Iris pigment epithelial cell (primary cell): ENCODE data around the gene ATP11A.
"Not testable (repeated sequence)": the region's sequence is repeated elsewhere in the genome, so short reads cannot be mapped to it uniquely, and the experiment has no call there.

Experiments used
- DNase-seq: peaks from one replicate; pipeline ENCODE4 v3.0.0-alpha.2; 2011; ENCODE audit warnings: low read depth

ATP11A gene

GRCh38 chr13:112865478-112865877 is 175.6 kb downstream of the ATP11A start:
- not testable (repeated sequence) for DNase-seq

GRCh38 chr13:112867301-112867711 is 177.5 kb downstream of the ATP11A start:
- no peak for DNase-seq

GRCh38 chr13:112868308-112868707 is 178.5 kb downstream of the ATP11A start:
- DNase-seq = no peak

DNA sequence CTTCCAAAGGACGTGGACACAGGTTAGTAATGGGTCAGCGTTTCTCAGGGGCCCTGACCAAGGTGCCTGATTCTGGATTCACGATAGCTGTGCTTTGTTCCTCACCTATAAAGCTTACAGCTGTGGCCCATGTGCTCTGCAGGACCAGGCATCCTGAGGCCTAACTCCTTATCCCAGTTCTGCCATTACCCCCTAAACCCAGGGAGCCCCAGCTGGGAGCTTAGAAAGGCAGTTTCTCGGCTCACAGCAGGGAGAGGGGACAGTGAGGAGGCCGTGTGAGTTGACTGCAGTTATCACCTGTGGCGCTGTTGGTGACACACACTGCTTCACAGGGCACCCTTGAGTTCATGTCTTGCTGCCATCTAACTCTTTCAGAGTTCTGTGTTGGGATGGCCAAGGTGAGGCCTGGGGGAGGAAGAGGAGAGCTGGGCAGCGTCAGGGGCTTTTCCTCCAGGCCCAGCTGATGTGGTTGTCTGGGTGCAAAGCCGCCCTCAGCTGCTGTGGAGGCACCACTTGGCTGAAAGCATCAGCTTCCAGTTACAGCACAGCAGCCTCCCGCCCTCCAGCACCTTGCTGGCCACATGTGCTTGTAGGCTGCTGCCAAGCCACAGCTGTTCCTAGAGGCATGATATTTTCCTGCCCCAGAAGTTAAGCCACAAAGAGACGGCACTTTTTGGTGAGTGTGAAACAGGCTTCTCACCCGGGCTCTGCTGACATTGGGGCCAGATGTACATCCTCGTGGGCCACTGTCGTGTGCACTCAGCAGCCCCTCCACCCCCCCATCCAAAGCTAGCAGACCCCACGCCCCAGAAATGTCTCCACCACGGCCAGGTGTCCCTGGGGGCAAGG is 179.6 kb downstream of the ATP11A start:
- no peak for DNase-seq

DNA sequence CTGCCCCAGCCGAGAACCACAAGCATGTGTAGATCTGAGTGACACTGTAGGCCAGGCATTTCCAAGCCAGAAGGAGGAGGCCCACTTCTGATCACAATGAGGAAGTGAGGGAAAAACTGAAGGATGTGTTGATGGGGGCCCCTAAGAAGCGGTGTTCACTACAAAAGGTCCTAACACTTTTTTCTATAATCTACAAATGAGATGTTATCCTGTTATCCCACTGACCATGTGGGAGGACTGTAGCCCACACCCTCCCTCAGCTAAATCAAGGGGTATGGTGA is 180.2 kb downstream of the ATP11A start:
- DNase-seq = no peak

DNA sequence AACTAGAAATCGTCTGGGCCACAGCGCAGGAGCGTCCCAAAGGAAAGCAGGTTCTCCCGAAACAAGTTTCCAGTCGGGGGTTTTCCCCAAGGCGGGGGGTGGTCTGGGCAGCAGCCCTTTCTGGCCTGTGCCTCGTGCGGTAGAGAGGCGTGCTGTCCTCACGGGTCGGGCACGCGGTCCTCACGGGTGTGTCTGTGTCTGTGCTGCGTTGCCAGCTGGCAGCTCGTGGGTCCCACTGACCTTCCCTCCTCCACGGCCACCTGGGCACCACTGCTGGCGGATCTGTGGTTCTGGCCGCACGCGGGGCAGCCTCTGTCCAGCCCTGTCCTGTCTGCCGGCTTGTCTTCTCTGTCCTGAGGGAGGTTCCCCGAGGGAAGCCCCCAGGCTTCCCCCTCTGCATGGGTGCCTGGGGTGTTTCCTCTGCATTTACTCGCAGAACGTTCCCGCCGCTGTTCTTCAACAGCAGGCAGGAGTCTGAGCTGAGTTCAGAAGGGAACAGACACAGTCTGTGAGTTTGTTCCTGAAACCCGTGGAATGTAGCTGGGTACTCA is 181.0 kb downstream of the ATP11A start:
- no peak for DNase-seq

DNA sequence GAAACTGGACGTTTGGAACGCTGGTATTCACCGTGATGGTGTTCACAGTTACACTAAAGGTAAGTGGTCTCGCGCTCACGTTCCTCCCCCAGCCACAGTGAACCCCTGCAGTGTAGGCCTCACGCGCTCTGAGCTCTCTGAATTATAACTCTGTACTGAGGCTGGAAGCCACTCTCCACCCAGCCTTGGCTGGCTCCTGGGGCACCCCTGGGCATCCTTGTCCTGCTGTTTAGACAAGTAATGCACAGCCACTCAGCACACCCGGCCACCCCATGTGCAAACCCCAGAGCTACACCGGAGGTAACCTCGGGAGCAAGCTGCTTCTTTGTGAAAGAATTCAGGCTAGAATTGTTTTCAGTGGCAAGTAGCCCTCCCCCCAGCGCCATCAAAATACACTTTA is 181.9 kb downstream of the ATP11A start:
- no peak for DNase-seq

- DNase-seq = not testable (repeated sequence)
These were observed 183.1 kb downstream of the ATP11A start for GRCh38 chr13:112872657-112873631.

GRCh38 chr13:112873851-112874750 is 184.3 kb downstream of the ATP11A start:
- DNase-seq = peak; percentile 52

DNA sequence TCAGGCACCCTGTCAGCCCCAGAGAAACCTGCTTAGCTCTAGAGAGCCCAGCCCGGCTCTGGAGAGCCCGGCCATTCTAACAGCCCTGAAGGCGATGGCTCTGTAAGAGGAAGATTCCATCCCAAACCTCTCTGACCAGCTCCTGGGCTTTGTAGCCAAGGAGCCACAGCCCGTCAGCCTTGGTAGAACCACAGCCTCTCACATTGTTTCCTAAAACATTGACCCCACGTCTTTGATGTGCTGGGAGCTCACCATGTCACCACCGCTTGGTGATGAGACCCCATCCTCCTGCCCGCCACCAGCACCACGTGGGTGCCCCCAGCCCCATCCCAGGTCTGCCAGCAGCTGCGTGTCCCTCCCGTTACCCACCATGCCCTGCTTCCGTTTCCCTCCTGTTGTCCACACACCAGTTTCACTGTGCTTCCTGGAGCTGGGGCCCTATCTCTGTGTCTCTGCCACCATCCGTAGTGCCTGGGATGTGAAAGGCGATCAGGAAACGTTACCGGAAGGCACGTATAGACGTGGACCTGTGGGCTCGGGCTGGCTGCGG is 185.0 kb downstream of the ATP11A start:
- no peak for DNase-seq

DNA sequence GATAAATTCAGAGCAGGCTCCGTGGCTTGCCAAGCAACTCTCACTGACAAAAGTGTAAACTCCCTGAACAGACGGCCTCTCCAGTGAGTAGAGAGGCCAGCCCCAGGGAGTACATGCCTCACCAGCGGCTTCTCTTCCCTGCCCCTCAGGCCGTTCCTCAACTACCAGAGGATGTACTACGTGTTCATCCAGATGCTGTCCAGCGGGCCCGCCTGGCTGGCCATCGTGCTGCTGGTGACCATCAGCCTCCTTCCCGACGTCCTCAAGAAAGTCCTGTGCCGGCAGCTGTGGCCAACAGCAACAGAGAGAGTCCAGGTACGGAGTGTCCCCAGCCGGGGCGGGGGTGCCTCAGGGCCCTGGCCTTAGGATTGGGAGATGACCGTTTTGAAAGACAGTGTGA is 185.8 kb downstream of the ATP11A start:
- no peak for DNase-seq

- DNase-seq = no peak
These were observed 186.6 kb downstream of the ATP11A start for GRCh38 chr13:112876305-112877000.

GRCh38 chr13:112877066-112877465 is 187.2 kb downstream of the ATP11A start:
- no peak for DNase-seq

GRCh38 chr13:112877539-112877938 is 187.7 kb downstream of the ATP11A start:
- DNase-seq = no peak

DNA sequence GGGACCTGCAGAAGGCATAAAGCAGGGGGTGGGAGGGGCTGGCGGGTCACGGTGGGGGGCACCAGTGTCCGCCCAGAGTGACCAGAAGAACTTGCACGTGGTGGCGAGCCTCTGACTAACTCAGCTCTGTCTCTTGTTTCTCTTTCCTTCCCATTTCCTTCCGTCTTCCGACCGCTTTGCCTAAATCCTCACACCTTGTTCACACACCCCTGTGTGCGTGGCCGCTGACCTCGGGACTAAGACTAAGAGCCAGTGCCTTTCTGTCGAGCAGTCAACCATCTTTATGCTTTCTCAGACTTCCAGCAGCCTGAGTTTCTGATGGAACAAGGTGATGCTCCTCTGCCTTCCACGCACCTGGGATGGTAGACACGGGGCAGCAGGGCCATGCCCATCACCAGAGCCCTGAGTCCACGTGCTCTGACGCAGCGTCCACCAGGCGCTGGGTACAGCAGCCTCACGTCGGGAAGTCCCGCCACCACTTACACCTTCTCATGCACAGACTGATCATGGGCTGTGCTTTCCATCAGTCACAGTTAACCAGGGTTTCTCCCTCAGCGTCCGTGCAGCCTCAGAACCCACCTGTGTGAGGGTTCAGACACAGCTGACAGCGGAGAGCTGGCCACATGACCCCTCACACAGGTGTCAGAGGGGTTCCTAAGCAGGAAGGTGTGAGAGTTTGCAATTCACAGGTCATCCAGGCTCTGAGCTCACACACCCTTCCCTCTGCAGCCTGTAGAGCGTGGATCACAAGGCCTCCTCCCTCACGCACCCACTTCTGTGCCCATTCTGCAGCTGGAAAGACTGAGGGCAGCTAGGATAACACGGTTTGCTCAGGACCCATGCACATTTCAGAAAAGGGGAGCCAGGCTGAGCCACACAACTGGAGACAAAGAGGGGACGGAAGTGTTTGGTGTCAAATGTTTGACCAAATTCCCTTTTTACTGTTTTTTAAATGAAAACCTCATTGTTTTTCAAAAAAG is 188.4 kb downstream of the ATP11A start:
- DNase-seq = no peak

GRCh38 chr13:112879283-112879833 is 189.5 kb downstream of the ATP11A start:
- no peak for DNase-seq

DNA sequence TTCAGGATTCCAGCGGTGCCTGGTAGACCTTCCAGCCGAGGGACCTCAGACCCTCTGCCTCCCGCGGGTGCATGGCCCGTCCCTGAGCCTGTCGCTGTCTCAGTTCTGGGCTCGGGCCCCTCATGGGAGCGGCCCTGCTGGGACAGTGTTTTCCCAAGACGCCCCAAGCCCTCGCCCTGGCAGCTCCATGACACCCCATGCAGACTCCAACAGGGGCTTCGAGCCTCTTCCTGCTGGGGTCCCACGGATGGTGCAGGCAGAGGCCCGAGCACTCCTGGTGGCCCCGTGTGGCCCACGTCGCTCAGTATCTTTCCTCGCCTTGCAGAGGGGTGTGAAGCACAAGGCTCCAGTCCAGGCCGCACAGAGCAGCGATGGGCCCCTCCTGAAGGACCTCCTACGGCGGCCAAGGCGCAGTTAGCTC is 190.4 kb downstream of the ATP11A start:
- DNase-seq = no peak

- no peak for DNase-seq
These were observed 191.2 kb downstream of the ATP11A start for GRCh38 chr13:112880976-112881540.
